Astrocyte of the spinal cord (primary cell): Measurements from ENCODE around the gene LRP1B.

Experiments used
- DNase-seq: peaks from one replicate; pipeline ENCODE4 v3.0.0; 2011; ENCODE audit warnings: low read depth, low spot score
- H3K4me3 ChIP-seq: 2 replicates; pipeline ENCODE4 v1.5.1; 2011; ENCODE audit warnings: low read depth, mild to moderate bottlenecking, low read length, moderate library complexity
- CTCF ChIP-seq: IDR thresholded peaks from 2 replicates; pipeline ENCODE4 v1.5.1; 2012; ENCODE audit warnings: low read depth, mild to moderate bottlenecking, low read length, inconsistent platforms
- in situ Hi-C: cut with HindIII; loops from 2 replicates; pipeline ENCODE4 v1.10.0; 2017; ENCODE audit warnings: low sequenced_read_pairs

Gene LRP1B

DNA sequence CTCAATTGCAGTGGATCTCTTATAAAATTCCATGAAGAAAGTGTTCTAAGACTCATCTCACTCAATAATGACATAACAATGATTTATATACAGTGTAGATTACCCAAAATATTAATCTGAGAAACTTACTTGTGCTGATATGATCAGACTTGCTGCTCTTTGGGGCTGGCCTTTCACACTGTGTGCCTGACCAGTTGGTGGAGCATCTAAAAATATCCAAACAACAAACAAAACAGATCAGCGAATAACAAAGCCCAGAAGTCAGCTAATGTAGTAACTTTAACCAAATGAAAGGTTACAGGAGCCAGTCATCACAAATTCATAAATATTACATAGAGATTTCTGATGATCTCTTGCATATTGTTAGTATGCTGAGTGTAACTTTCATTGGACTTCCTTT, 1883.9 kb downstream of the LRP1B start:
- no peak for TF ChIP-seq CTCF
- DNase-seq, result no peak
- in situ Hi-C loops, result no loop called here
- no peak overlapping the region for H3K4me3 ChIP-seq

- in situ Hi-C loops, result no loop called here
- TF ChIP-seq CTCF, result no peak
- no peak overlapping the region for H3K4me3 ChIP-seq
- no peak for DNase-seq
These were observed 1884.8 kb downstream of the LRP1B start for GRCh38 chr2:140246058-140246457.

DNA sequence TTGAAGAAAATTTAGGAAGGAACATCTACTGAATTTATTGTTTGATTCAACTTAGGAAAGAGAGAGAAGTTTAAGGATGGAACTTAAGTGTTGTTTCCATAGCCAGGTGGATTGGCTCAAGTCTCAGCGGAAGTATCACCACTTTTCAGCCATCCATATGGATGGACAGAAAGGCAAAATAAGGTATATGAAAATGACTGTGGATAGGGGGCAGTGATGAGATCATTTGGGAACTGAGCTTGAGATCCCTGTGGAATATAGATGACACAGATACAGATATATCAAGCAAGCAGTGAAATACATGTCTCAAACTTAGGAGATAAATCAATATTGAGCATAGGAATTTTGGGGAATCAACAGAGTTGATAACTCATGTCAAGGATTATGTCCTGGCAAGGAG, 1887.9 kb downstream of the LRP1B start:
- DNase-seq, result no peak
- TF ChIP-seq CTCF, result no peak
- H3K4me3 ChIP-seq, result no peak overlapping the region
- in situ Hi-C loops, result no loop called here

GRCh38 chr2:140234116-140234515, 1896.7 kb downstream of the LRP1B start:
- DNase-seq, result no peak
- in situ Hi-C loops, result no loop called here
- TF ChIP-seq CTCF, result no peak
- no peak overlapping the region for H3K4me3 ChIP-seq

GRCh38 chr2:140210963-140211362, 1919.9 kb downstream of the LRP1B start:
- no peak for DNase-seq
- H3K4me3 ChIP-seq, result no peak overlapping the region
- no peak for TF ChIP-seq CTCF
- in situ Hi-C loops, result no loop called here

GRCh38 chr2:140205093-140205492, 1925.7 kb downstream of the LRP1B start:
- TF ChIP-seq CTCF, result no peak
- H3K4me3 ChIP-seq, result no peak overlapping the region
- in situ Hi-C loops, result no loop called here
- no peak for DNase-seq

DNA sequence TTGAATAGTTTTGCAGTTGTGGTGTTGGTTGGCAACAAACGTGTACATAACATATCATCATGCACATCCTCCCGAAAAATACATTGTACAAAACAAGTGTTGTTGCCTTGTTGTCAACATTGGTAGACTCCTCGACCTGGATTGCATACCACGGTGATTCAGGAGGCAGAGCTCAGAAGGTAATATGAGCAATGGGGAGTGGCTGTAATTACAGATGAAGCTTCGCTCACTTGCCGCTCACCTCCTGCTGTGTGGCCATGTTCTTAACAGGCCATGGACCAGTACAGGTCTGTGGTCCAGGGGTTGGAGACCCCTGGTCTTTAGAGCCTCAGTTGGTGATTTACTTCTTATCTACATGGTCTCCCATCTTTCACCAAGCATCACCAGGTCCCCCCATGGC, 1927.5 kb downstream of the LRP1B start:
- in situ Hi-C loops, result no loop called here
- no peak for DNase-seq

More for the DNA sequence above, 1927.5 kb downstream of the LRP1B start:
- TF ChIP-seq CTCF, result no peak
- no peak overlapping the region for H3K4me3 ChIP-seq
